Common myeloid progenitor, CD34-positive (primary cell): Measurements from ENCODE around the gene SST.
"Not testable (repeated sequence)": the region's sequence is repeated elsewhere in the genome, so short reads cannot be mapped to it uniquely, and the experiment has no call there.

ENCODE experiments used
- CTCF ChIA-PET: fragments of 350-600 bp; sonication (Branson Sonifier 250); formaldehyde crosslinking; loops from one replicate; lab custom pipeline; 2021; ENCODE audit warnings: antibody characterized with exemption; lab: Charles Lee
- POLR2A ChIA-PET: fragments of 350-600 bp; sonication (Branson Sonifier 250); formaldehyde crosslinking; loops from one replicate; lab custom pipeline; 2021; ENCODE audit warnings: antibody characterized with exemption; lab: Charles Lee
- DNase-seq, 3 donors: peaks; one replicate each; pipeline versions ENCODE4 v3.0.0 to v3.0.0-alpha.2; 2013
- H3K27ac ChIP-seq, 2 experiments: 1 replicate in 1 of 2; 2 replicates in 1 of 2; pipeline ENCODE4 v1.7.0; 2013; ENCODE audit warnings: inconsistent platforms in 2 of 2, low read length in 2 of 2, mild to moderate bottlenecking in 2 of 2, low read depth in 1 of 2, moderate library complexity in 1 of 2; ENCODE audit not compliant: severe bottlenecking in 2 of 2, insufficient read depth in 1 of 2, poor library complexity in 1 of 2
- H3K27me3 ChIP-seq, 5 experiments: replicated peaks in 2 of 5; 1 replicate in 3 of 5; 2 replicates in 2 of 5; pipeline versions ENCODE4 v1.6.1 to v1.7.0; 2013; ENCODE audit warnings: low read length in 4 of 5, mild to moderate bottlenecking in 2 of 5, moderate library complexity in 2 of 5, inconsistent platforms in 1 of 5; ENCODE audit not compliant: insufficient read depth in 5 of 5, control insufficient read depth in 4 of 5
- H3K36me3 ChIP-seq, 4 experiments: 1 replicate in 2 of 4; 2 replicates in 2 of 4; pipeline versions ENCODE4 v1.6.1 to v1.7.0; 2013; ENCODE audit warnings: low read length in 3 of 4, control low read depth in 1 of 4, mild to moderate bottlenecking in 1 of 4; ENCODE audit not compliant: control insufficient read depth in 4 of 4, insufficient read depth in 4 of 4
- H3K4me1 ChIP-seq, 4 experiments: 1 replicate in 3 of 4; 2 replicates in 1 of 4; pipeline versions ENCODE4 v1.6.1 to v1.7.1; 2013; ENCODE audit warnings: low read length in 3 of 4, mild to moderate bottlenecking in 3 of 4, control low read depth in 1 of 4, inconsistent platforms in 1 of 4, moderate library complexity in 1 of 4; ENCODE audit not compliant: control insufficient read depth in 4 of 4, insufficient read depth in 4 of 4; ENCODE audit errors: control extremely low read depth in 1 of 4
- H3K4me3 ChIP-seq, 7 experiments: 1 replicate in 4 of 7; 2 replicates in 3 of 7; pipeline versions ENCODE4 v1.5.1 to v1.7.0; 2013; ENCODE audit warnings: mild to moderate bottlenecking in 7 of 7, low read length in 6 of 7, moderate library complexity in 6 of 7, inconsistent platforms in 2 of 7, low read depth in 2 of 7, control low read depth in 1 of 7; ENCODE audit not compliant: insufficient read depth in 4 of 7, control insufficient read depth in 1 of 7; ENCODE audit errors: extremely low read depth in 1 of 7
- H3K9me3 ChIP-seq, 5 experiments: 1 replicate in 4 of 5; 2 replicates in 1 of 5; pipeline versions ENCODE4 v1.6.1 to v1.7.1; 2013; ENCODE audit warnings: low read length in 4 of 5, mild to moderate bottlenecking in 2 of 5, inconsistent platforms in 1 of 5, low read depth in 1 of 5, moderate library complexity in 1 of 5; ENCODE audit not compliant: control insufficient read depth in 4 of 5, insufficient read depth in 2 of 5; ENCODE audit errors: control extremely low read depth in 1 of 5
- WGBS: methylation state at CpG from one replicate; pipeline ENCODE4 v1.1.5; 2013; ENCODE audit not compliant: insufficient coverage; 5-methylcytosine and 5-hydroxymethylcytosine counted together

Gene SST

GRCh38 chr3:187648177-187648576, 22.0 kb downstream of the SST start:
- POLR2A ChIA-PET = no interaction called here
- Histone ChIP-seq H3K36me3 (no peaks in the 10 kb centered on the region), H3K27me3 (peaks cover 0 to 6% (median 4%) of the 10 kb centered on the region in 5 experiments), H3K27ac (no peak overlapping the region), H3K9me3 (no peaks in the 10 kb centered on the region), H3K4me1 (no peaks in the 10 kb centered on the region), H3K4me3 (no peak overlapping the region)
- WGBS = 95% methylated on average over 2 of the region's 2 CpGs
- CTCF ChIA-PET = interaction anchor here (1.0 kb wide), 1 partner anchor 31 kb away, joined by 3 read pairs; no protein-coding TSS in a partner anchor
- no peak for DNase-seq

GRCh38 chr3:187646906-187647660, 23.1 kb downstream of the SST start:
- 93% methylated on average over 5 of the region's 5 CpGs for WGBS

GRCh38 chr3:187645379-187645778, 24.8 kb downstream of the SST start:
- no CpG with 5 or more reads among the region's 1 CpG for WGBS
- H3K27me3 ChIP-seq, H3K36me3 ChIP-seq, H3K27ac ChIP-seq, H3K4me1 ChIP-seq, H3K4me3 ChIP-seq, POLR2A ChIA-PET, DNase-seq, H3K9me3 ChIP-seq: not testable (repeated sequence)
- CTCF ChIA-PET = interaction anchor here (1.6 kb wide), 1 partner anchor 34 kb away, joined by 5 read pairs; no protein-coding TSS in a partner anchor

More at GRCh38 chr3:187646906-187647660, 23.1 kb downstream of the SST start:
- no peak for DNase-seq
- no peaks in the 10 kb centered on the region for H3K4me1 ChIP-seq
- H3K36me3 ChIP-seq = no peaks in the 10 kb centered on the region
- H3K27me3 ChIP-seq = peaks cover 0 to 6% (median 4%) of the 10 kb centered on the region in 5 experiments
- POLR2A ChIA-PET = no interaction called here
- CTCF ChIA-PET = interaction anchor here (1.6 kb wide), 1 partner anchor 32 kb away, joined by 5 read pairs; no protein-coding TSS in a partner anchor
- H3K4me3 ChIP-seq = no peak overlapping the region
- H3K9me3 ChIP-seq = no peaks in the 10 kb centered on the region
- H3K27ac ChIP-seq = no peak overlapping the region

DNA sequence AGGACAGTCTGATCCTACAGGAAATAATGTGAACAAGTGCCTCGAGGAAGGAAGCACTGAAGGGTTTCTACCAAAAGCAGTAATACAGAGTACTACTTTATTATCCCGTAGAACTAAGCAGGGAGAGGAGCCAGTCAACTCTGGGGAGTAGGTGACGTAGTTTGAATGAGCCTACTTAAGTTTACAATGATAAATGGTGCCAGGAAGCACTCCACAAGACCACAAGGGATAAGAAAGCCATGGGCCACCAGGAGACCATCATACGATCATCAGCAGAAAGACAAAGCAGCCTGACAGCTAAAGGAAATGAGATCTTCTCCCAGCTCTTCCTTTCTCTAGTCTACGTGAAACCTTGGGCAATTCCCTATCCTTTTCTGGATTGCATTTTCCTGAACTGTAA, 27.3 kb downstream of the SST start:
- POLR2A ChIA-PET = no interaction called here
- Histone ChIP-seq H3K36me3 (no peaks in the 10 kb centered on the region), H3K27ac (no peak overlapping the region), H3K4me1 (no peaks in the 10 kb centered on the region), H3K9me3 (no peaks in the 10 kb centered on the region), H3K4me3 (no peak overlapping the region), H3K27me3 (peaks cover 0 to 8% (median 2%) of the 10 kb centered on the region in 5 experiments)
- CTCF ChIA-PET = no interaction called here
- DNase-seq = no peak
- WGBS = 70% methylated on average over 4 of the region's 5 CpGs

- H3K4me3 ChIP-seq = no peak overlapping the region
- H3K9me3 ChIP-seq = no peaks in the 10 kb centered on the region
- H3K27ac ChIP-seq = no peak overlapping the region
- CTCF ChIA-PET = no interaction called here
- peaks cover 0 to 10% (median 2%) of the 10 kb centered on the region in 5 experiments for H3K27me3 ChIP-seq
- WGBS = no CpG with 5 or more reads among the region's 2 CpGs
- no peaks in the 10 kb centered on the region for H3K4me1 ChIP-seq
- DNase-seq = no peak
- POLR2A ChIA-PET = no interaction called here
- H3K36me3 ChIP-seq = no peaks in the 10 kb centered on the region
These were observed 28.7 kb downstream of the SST start for GRCh38 chr3:187641320-187642016.

- no peak for DNase-seq
- Histone ChIP-seq H3K27ac (no peak overlapping the region), H3K4me1 (no peaks in the 10 kb centered on the region), H3K27me3 (peaks cover 0 to 10% (median 2%) of the 10 kb centered on the region in 5 experiments), H3K36me3 (no peaks in the 10 kb centered on the region), H3K9me3 (peaks cover 0 to 3% (median 0%) of the 10 kb centered on the region in 5 experiments), H3K4me3 (no peak overlapping the region)
- ChIA-PET CTCF (interaction anchor here (1.0 kb wide), 1 partner anchor 24 kb away, joined by 3 read pairs; no protein-coding TSS in a partner anchor), POLR2A (no interaction called here)
- 95% methylated on average over 2 of the region's 2 CpGs for WGBS
These were observed 29.6 kb downstream of the SST start for GRCh38 chr3:187640569-187641059.
